HG03175 (cell line): ENCODE measurements around the gene ZC3H4.
"Not testable (repeated sequence)": the region's sequence is repeated elsewhere in the genome, so short reads cannot be mapped to it uniquely, and the experiment has no call there.

Experiments used
- ATAC-seq: cut with Tn5 transposase; IDR thresholded peaks from one replicate; pipeline ENCODE4 v1.9.1; 2021; ENCODE audit warnings: mild to moderate bottlenecking, moderate library complexity; ENCODE audit not compliant: unreplicated experiment

The ZC3H4 gene

GRCh38 chr19:47056411-47056810, 57.2 kb downstream of the ZC3H4 start:
- no peak for ATAC-seq

DNA sequence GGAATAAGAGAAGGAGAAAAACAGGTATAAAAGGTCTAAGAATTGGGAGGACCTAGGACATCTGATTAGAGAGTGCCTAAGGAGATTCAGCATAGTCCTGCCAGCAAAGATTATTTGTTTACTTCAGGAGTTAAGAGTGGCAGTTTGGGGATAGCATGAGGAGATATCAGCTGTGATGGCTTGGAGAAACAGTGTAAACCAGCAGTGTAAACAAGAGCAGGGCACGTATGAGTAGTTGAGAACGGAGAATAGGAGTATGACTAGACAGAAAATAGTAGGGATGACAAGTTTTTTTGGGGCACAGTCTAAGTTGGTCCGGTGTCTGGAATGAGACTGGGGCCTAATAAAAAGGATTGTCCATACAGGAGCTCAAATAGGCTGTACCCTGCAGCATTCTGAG, 63.0 kb downstream of the ZC3H4 start:
- not testable (repeated sequence) for ATAC-seq

- ATAC-seq = no peak
Observed at GRCh38 chr19:47049307-47049700, 64.3 kb downstream of the ZC3H4 start.

DNA sequence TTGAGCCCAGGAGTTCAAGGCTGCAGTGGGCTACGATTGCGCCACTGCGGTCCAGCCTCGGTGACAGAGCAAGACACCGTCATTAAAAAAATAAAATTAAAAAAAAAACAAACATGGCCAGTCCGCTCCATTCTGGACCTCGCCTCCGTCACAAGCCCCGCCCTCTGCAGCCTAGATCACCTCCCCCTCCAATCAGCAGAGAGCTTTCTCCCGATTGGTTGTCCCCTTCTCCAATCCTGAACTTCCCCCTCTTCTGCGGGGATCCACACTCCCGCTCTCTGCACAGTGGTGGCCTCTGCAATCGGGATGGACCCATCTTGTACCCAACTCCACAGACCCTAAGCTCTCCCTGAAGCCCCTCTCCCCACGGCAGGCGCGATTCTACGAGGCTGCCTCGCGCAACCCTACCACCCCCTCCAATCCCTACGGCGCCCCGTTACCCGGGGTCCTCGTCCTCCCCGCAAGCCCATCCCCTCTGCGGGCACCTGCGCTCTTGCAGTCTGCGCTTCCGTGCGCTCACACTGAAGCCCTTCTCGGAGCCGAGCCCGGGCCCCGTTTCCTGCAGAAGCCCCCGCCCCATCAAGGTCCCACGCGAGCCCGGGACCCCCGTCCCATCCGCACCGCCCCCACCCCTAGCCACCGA, 65.7 kb downstream of the ZC3H4 start:
- ATAC-seq = no peak

DNA sequence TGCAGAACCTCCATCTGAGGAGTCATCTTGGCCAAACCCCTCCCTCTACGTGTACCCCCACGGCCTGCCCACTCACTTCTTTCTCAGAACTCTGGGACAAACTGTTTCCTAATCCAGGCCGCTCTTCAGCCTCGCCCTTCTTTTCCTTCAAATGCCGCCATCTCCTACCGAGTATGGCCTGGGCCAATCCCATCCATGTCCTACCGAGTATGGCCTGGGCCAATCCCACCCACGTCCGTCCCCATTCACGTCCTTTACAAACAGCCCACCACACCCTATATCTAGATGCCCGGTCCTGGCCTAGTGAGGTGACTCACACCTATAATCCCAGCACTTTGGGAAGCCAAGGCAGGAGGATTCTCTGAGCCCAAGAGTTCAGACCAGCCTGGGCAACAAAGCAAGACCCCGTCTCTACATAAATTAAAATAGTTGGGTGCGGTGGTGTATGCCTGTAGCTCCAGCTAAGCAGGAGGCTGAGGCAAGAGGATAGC, 66.3 kb downstream of the ZC3H4 start:
- ATAC-seq = no peak

GRCh38 chr19:47045867-47046470, 67.6 kb downstream of the ZC3H4 start:
- no peak for ATAC-seq

DNA sequence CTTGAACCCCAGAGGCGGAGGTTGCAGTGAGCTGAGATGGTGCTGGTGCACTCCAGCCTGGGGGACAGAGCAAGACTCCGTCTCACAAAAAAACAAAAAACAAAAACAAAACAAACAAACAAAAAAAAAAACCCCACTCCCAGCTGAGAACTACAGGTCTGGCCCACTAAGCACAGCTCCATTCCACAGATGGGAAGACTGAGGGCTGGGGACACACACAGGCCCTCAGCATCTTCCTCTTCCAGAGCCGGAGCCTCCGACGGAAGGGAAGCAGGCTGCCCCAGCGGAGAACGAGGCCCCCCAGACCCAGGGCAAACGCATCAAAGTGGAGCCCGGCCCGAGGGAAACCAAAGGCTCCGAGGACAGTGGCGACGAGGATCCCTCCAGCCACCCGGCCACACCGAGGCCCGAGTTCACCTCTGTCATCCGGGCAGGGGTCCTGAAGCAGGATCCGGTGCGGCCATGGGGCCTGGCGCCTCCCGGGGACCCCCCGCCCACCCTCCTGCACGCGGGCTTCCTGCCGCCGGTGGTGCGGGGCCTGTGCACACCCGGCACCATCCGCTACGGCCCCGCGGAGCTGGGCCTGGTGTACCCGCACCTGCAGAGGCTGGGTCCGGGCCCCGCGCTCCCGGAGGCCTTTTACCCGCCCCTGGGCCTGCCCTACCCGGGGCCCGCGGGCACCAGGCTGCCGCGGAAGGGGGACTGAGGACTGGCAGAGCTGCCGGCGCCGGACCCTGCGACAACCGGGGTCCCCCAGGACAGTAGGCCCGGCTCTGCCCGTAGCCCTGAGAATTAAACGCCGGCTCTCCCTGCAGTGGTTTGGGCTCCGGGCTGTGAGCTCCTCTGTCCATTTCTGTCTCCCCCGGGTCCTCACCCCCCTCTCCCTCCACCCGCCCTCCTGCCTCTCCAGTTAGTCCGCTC, 68.4 kb downstream of the ZC3H4 start:
- ATAC-seq = no peak

DNA sequence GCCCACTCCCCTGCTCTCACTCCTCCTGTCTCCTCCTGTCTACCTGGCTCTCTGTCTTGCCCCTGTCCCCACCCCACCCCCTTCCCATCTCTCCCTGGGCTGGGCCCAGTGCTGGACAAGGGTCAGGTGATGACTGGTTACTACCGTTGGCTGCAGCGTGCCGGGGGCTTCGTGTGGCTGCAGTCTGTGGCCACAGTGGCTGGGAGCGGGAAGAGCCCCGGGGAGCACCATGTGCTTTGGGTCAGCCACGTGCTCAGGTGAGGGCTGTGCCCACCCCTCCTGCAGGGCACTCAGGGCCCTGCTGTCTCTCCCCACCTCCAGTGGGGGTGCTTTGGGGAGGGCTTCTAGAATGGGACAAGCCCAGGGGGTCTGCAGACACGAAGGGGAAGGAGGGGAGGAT, 72.7 kb downstream of the ZC3H4 start:
- no peak for ATAC-seq

DNA sequence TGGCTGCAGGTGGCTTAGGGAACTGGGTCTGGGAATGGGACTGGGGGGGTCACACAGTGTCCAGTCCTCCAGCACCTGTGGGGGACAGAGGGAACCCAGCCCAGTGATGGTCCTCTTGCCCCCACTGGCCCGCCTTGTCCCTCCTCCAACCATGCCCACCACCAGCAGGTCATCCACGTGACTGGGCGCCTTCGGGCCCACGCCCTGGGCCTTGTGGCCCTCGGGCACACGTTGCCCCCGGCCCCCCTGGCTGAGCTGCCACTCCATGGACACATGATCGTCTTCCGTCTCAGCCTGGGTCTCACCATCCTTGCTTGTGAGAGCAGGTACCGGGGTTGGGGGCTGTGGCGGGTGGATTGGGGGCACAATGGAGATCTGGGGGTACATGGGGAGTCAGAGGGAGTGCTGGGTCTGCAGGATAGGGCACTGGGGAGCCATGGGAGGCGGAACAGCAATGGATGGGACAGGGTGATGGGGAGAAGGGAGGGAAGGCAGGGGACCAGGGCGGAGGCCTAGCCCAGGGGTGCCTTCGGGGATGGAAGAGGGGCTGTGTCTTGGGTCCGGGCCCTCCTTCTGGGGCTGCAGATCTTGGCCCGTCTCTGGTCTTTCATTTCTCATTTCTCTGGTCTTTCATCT, 74.2 kb downstream of the ZC3H4 start:
- ATAC-seq = no peak

- ATAC-seq = no peak
Observed at GRCh38 chr19:47037766-47038165, 75.8 kb downstream of the ZC3H4 start.

DNA sequence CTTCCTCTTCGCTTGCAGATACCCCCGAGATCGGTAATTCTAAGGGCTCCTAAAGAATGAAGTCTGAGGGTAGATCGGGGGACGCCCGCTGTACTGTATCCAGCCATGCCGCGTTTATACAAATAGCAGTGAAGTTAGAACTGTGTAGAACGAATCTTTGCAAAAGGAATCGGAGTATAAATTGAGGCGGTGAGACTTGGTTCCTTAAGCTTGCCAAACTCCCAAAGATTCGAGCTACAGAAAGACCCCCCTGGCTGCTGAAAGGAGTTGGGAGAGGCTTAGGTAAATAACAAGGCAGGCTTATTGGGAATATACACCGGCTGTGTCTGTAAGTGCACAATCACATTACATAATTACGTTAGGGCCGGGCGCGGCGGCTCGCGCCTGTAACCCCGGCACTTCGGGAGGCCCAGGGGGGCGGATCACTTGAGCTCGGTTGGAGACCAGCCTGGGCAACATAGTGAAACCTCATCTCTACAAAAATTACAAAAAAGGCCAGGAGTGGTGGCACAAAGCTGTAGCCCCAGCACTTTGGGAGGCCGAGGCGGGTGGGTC, 77.4 kb downstream of the ZC3H4 start:
- ATAC-seq = no peak

- ATAC-seq = peak; percentile 80
Observed at GRCh38 chr19:47035127-47036096, 78.2 kb downstream of the ZC3H4 start.

DNA sequence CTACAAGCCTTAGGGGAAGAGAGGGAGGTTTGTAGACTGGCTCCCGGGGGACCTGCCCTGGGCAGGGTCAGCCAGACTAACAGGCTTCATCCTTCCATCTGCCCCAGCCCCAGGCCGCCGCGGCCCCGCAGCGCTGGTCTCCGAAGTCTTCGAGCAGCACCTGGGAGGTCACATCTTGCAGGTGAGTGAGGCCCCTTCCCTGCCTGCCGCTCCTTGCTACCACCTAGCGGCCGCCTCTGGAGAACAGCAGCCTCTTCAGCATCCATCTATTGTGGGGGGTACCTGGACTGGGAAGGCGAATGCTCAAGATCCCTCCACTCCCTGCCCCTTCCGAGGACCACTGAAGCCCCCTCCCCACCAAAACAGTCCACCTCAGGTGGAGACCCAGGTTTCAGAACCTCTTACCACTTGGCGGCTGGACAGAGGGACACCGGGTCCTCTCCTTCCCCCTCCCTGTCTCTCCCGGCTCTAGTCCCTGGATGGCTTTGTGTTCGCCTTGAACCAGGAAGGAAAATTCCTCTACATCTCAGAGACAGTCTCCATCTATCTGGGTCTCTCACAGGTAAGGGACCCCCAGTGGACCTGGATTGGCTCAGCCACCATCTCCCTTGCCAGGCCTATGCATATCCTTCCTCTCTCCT, 81.3 kb downstream of the ZC3H4 start:
- no peak for ATAC-seq

- no peak for ATAC-seq
Observed at GRCh38 chr19:47028195-47028601, 85.4 kb downstream of the ZC3H4 start.

DNA sequence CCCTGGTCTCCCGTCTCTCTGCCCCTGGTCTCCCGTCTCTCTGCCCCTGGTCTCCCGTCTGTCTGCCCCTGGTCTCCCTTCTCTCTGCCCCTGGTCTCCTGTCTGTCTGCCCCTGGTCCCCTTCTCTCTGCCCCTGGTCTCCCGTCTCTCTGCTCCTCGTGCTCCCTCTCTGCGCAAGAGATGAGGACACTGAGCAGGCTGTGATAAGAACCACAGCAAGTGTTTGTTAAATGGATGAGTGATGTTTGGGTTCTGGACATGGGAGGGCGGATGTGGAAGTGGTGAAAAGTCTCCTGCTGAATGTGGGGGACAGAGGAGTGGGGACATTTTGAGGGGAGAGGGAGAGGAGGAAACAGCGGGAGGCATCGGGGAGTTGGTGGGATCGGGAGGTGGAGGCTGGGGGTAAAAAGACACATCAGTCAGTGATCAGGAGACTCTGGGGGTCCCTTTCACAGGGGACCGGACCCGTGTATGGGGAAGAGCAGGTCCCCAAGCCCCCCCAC, 85.9 kb downstream of the ZC3H4 start:
- no peak for ATAC-seq

- ATAC-seq = no peak
Observed at GRCh38 chr19:47026889-47027288, 86.7 kb downstream of the ZC3H4 start.

GRCh38 chr19:47026156-47026555, 87.4 kb downstream of the ZC3H4 start:
- ATAC-seq = no peak

- no peak for ATAC-seq
Observed at GRCh38 chr19:47024502-47024901, 89.1 kb downstream of the ZC3H4 start.

- no peak for ATAC-seq
Observed at GRCh38 chr19:47023448-47023794, 90.2 kb downstream of the ZC3H4 start.
